Esophagus muscularis mucosa (tissue), 4 donors: ENCODE results near the gene GPR17.

Experiments
- CTCF ChIP-seq, 3 experiments: fragments of 200-600 bp in 2 of 3; fragments of 450-650 bp in 1 of 3; sonication (generic) in 2 of 3; IDR thresholded peaks; one replicate each; pipeline ENCODE4 v1.5.1; 2017 to 2019; ENCODE audit warnings: antibody characterized with exemption in 3 of 3, mild to moderate bottlenecking in 2 of 3, moderate library complexity in 1 of 3
- EP300 ChIP-seq: sonication (generic); formaldehyde crosslinking; IDR thresholded peaks from one replicate; pipeline ENCODE4 v1.6.1; 2017; ENCODE audit warnings: antibody characterized with exemption
- POLR2A ChIP-seq: fragments of 450-650 bp; IDR thresholded peaks from one replicate; pipeline ENCODE4 v1.6.1; 2017; ENCODE audit warnings: antibody characterized with exemption, moderate library complexity, mild to moderate bottlenecking, low read depth

DNA sequence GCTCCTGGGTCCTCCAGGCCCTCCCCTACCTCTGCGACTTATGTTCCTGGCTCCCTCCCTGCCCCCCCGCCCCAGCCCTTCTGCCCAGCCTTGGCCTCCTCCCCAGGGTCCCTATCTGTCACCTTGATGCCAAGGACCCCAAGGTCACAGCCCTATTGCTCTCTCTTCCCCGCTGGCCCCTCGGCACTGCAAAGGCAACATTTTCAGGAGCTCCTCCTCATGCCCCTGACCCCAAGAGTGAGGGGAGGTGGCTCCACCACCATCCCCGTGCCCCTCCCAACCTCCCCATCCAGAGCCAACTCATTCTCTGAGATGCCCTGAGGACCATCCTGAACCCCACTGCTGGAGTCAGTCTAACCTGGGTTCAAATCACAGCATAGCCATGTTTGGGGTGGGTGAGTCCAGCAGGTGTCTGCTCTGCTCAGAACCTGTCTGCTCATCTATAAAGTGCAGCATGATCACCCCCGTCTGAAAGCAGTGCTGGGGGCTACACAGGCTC, 17.7 kb downstream of the GPR17 start:
- TF ChIP-seq CTCF (IDR thresholded peaks at IDR 0.05) = no peak
- no peak for TF ChIP-seq EP300
- TF ChIP-seq POLR2A = no peak
